Parathyroid adenoma (tissue), 2 donors: Measurements from ENCODE around the gene ABO.
"Not testable (repeated sequence)": the region's sequence is repeated elsewhere in the genome, so short reads cannot be mapped to it uniquely, and the experiment has no call there.

Experiments used
- H2AFZ ChIP-seq: fragments of 300-600 bp; sonication (generic); one replicate; pipeline ENCODE4 v1.7.0; 2017; ENCODE audit warnings: antibody characterized with exemption, mild to moderate bottlenecking
- H3K27ac ChIP-seq: fragments of 300-600 bp; sonication (generic); one replicate; pipeline ENCODE4 v1.7.0; 2017
- H3K27me3 ChIP-seq: fragments of 300-600 bp; sonication (generic); one replicate; pipeline ENCODE4 v1.7.0; 2017; ENCODE audit warnings: low read length; ENCODE audit not compliant: control insufficient read depth, insufficient read depth
- H3K36me3 ChIP-seq: fragments of 300-600 bp; sonication (generic); one replicate; pipeline ENCODE4 v1.7.0; 2017; ENCODE audit warnings: low read length; ENCODE audit not compliant: control insufficient read depth, insufficient read depth
- H3K4me1 ChIP-seq: fragments of 300-600 bp; sonication (generic); one replicate; pipeline ENCODE4 v1.7.0; 2017; ENCODE audit warnings: control low read depth
- H3K4me2 ChIP-seq: fragments of 300-600 bp; sonication (generic); one replicate; pipeline ENCODE4 v1.7.0; 2017; ENCODE audit warnings: low read length
- H3K4me3 ChIP-seq: fragments of 300-600 bp; sonication (generic); one replicate; pipeline ENCODE4 v1.7.0; 2017; ENCODE audit warnings: low read depth, low read length
- H3K79me2 ChIP-seq: fragments of 300-600 bp; sonication (generic); one replicate; pipeline ENCODE4 v1.7.0; 2017; ENCODE audit warnings: control low read depth
- H3K9ac ChIP-seq: fragments of 300-600 bp; sonication (generic); one replicate; pipeline ENCODE4 v1.7.0; 2017; ENCODE audit warnings: mild to moderate bottlenecking
- H3K9me3 ChIP-seq: fragments of 300-600 bp; sonication (generic); one replicate; pipeline ENCODE4 v1.7.0; 2017; ENCODE audit warnings: low read length; ENCODE audit not compliant: control insufficient read depth
- TF ChIP-seq, protein P1 (sequence below): fragments of 300-600 bp; sonication (generic); IDR thresholded peaks from one replicate; pipeline ENCODE4 v1.7.0; 2017; ENCODE audit warnings: antibody characterized with exemption, mild to moderate bottlenecking
- donor health status: primary hyperparathyroidism.

The ABO gene

DNA sequence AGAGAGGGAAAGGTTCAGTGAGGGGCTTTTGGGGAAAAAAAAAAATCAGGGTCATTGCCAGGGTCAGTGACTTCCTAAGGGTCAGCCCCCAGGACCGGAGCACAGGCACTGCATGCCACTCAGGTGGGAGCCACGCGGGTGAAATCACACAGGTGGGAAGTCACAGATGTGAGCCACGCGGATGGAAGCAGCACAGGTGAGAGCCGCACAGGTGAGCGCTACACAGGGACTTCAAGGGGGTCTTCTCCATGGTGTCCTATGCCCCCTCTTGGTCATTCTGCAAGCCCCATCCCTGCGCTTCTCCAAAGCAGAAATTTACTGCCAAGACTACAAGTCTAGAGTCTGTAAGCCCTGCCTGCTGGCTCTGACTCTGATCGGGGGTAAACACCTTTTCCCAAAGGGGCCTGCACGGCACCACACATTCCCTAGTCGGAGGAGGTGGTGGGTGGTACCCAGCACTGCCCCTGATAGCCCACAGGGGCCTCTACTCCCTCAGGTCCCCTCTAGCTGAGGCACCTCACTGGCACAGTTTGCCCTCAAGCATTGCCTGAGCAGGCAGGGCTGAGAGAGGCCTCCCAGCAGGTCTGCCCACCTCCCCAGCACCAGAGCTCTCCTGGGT, 47.6 kb downstream of the ABO start:
- Histone ChIP-seq H3K9ac (no peak overlapping the region), H3K9me3 (no peaks in the 10 kb centered on the region), H2AFZ (no peak overlapping the region), H3K4me2 (no peak overlapping the region), H3K79me2 (no peaks in the 10 kb centered on the region), H3K36me3 (no peaks in the 10 kb centered on the region), H3K27me3 (no peaks in the 10 kb centered on the region), H3K27ac (no peak overlapping the region), H3K4me1 (no peaks in the 10 kb centered on the region), H3K4me3 (no peak overlapping the region)
- TF ChIP-seq, protein P1, sequence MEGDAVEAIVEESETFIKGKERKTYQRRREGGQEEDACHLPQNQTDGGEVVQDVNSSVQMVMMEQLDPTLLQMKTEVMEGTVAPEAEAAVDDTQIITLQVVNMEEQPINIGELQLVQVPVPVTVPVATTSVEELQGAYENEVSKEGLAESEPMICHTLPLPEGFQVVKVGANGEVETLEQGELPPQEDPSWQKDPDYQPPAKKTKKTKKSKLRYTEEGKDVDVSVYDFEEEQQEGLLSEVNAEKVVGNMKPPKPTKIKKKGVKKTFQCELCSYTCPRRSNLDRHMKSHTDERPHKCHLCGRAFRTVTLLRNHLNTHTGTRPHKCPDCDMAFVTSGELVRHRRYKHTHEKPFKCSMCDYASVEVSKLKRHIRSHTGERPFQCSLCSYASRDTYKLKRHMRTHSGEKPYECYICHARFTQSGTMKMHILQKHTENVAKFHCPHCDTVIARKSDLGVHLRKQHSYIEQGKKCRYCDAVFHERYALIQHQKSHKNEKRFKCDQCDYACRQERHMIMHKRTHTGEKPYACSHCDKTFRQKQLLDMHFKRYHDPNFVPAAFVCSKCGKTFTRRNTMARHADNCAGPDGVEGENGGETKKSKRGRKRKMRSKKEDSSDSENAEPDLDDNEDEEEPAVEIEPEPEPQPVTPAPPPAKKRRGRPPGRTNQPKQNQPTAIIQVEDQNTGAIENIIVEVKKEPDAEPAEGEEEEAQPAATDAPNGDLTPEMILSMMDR = no peak

DNA sequence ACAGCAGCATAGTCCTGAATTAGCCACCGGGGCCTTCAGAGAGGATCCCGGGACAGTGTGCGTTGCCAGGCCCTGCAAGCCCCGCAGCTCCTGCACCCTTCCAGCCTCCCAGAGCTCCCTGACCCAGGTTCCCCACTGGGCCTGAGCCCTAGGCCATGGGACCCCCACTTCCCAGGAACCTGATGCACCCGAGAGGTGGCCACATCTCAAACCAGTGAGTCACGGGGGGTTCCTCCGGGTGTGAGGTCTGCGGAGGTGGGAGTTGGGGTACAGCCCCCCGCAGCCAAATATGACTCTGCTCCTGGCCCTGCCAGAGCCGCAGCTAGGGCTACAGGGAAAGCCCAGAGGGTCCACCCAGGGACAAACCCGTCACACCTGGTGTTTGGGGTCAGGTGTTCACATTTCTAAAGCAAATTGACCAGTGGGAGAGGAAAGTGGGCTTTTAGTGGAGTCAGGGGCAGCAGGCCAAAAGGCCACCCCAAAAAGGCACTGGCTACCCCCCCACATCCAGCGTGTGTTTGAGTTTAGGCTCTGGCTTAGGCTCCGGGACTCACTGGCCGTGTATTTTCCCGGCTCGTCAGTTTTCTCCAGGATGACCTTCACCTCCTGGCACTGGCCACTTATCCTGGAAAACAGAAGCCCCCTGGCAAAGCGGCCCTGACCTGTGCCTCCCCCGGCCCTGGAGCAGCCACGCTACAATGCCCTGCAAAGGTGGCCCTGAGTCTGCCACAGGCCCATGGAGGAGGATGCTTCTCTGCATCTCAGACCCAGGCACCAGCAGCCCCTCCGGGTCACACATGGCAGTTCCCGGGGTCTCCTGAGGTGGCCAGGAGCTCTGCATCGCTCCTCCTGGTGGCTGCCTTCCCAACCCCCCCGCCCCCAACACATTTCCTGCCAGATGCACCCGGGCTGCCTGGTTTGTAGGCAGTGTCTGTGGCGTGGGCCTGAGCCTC, 48.5 kb downstream of the ABO start:
- H3K4me3 ChIP-seq = no peak overlapping the region
- no peaks in the 10 kb centered on the region for H3K4me1 ChIP-seq
- no peak overlapping the region for H2AFZ ChIP-seq
- no peak overlapping the region for H3K9ac ChIP-seq
- TF ChIP-seq, protein P1 = no peak
- H3K36me3 ChIP-seq = no peaks in the 10 kb centered on the region
- H3K4me2 ChIP-seq = no peak overlapping the region
- H3K27ac ChIP-seq = no peak overlapping the region
- no peaks in the 10 kb centered on the region for H3K79me2 ChIP-seq
- H3K9me3 ChIP-seq = no peaks in the 10 kb centered on the region
- H3K27me3 ChIP-seq = no peaks in the 10 kb centered on the region

DNA sequence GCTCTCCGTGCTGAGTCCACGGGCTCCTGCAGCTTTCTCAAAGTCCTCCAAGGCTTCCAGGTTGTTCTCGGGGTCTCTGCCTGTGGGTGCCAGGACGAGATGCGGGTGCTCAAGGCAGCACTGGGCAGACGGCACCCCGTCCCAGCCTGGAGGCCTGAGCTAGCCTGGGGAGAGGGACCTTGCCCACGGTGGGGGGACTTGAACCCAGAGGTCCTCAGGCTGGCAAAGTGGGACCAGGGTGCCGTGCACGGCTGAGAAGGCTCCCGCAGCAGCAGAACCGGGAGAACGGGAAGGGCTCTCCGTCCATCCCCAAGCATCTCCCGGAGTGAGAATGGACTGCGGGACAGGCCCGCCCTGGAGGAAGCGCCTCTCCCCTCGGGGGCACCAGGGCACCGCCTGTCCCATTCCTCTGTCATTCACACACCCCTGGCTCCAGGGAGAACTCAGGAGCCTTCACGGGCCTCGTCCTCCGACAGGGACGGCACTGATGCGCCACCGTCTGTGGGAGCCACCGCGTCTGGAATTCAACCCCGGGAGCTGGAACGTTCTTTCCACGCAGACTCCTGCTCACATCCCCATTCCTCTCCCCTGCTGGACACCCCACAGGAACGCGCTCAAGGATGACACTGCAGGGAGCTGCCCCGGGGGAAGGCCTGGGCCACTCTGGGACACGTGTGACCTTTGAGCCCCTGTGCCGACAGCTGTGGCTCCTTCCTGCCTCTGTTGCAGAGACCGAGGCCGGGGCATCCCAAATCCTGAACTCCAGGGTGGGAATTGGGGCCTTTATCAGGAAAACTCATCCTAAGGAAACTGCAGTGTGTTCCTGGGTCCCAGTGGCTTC, 49.6 kb downstream of the ABO start:
- Histone ChIP-seq H3K79me2 (no peaks in the 10 kb centered on the region), H3K9me3 (no peaks in the 10 kb centered on the region), H3K27me3 (no peaks in the 10 kb centered on the region), H3K4me3 (no peak overlapping the region), H3K36me3 (no peaks in the 10 kb centered on the region), H3K4me2 (no peak overlapping the region), H3K27ac (no peak overlapping the region), H2AFZ (no peak overlapping the region), H3K9ac (no peak overlapping the region), H3K4me1 (no peaks in the 10 kb centered on the region)
- TF ChIP-seq, protein P1 = no peak

DNA sequence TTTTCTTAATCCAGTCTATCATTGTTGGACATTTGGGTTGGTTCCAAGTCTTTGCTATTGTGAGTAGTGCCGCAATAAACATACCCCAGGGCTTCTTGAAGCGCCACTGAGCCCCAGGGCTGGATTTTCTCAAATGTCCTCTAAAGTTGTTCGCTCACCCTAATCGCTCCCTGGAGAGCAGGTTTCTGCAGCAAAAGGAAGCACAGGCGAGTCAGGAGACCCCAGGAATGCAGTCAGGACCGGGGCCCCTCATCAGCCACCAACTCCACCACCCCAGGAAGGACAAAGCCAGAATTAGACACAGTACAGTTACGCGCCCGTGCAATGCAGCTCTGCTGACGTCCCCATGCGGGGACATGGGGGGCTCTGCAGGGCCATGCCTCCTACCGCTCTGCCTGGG, 50.2 kb downstream of the ABO start:
- Histone ChIP-seq H3K9ac (no peak overlapping the region), H3K27me3 (no peaks in the 10 kb centered on the region), H3K4me3 (no peak overlapping the region), H2AFZ (no peak overlapping the region), H3K36me3 (no peaks in the 10 kb centered on the region), H3K4me2 (no peak overlapping the region), H3K4me1 (no peaks in the 10 kb centered on the region), H3K9me3 (no peaks in the 10 kb centered on the region), H3K79me2 (no peaks in the 10 kb centered on the region), H3K27ac (no peak overlapping the region)
- TF ChIP-seq, protein P1 = no peak

DNA sequence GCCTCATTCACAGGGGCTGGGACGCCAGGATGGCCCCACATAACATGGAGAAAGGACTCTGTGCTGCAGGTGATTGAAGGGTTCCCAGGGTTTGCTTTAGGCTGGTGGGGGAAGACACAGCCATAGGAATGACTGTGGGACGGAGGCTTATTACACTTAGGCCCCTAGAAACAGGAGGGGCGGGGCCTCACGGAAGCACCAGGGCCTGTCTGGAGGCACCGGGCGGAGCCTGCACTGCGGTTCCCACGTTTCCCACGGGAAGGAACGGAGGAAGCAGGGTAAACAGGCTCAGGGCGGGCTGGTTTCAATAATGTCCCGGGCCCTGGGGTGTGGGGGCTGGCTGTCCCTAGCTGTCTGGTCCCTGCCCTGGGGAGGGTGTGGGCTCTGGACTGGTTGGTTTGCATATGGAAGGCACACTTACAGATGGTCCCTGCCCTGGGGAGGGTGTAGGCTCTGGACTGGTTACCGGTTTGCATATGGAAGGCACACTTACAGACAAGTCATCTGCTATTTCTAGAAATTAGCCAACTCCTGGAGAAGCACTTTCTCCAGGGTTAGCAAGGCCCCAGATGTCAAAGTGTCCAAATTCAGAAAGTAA, 51.7 kb downstream of the ABO start:
- not testable (repeated sequence) for H3K27me3 ChIP-seq, H2AFZ ChIP-seq, H3K27ac ChIP-seq, H3K36me3 ChIP-seq, H3K9ac ChIP-seq, H3K4me1 ChIP-seq, H3K79me2 ChIP-seq, H3K9me3 ChIP-seq, H3K4me2 ChIP-seq, H3K4me3 ChIP-seq

DNA sequence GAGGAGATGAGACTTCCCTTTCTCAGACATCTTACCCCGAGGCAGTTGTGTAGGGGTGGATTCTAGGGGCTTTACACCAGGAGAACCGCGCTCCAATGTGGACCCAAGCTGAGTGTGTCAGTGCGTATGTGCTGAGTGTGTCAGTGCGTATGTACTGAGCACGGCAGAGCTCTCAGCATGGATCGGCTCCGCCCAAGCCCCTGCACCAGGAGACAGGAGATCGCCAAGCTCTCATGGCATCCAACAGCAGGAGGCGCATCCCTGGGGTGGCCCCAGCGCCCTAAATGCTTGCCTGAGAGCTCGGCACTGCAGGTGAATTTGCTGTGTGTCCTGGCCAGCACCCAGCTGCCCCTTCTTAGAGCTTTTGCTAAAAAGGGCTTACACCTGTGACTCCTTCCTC, 53.0 kb downstream of the ABO start:
- H3K36me3 ChIP-seq, H3K27me3 ChIP-seq, H2AFZ ChIP-seq, H3K4me3 ChIP-seq, H3K9ac ChIP-seq, H3K79me2 ChIP-seq, H3K4me1 ChIP-seq, H3K9me3 ChIP-seq, H3K4me2 ChIP-seq, H3K27ac ChIP-seq: not testable (repeated sequence)
